ENCODE data around the gene ERBB4.
"Not testable (repeated sequence)": the region's sequence is repeated elsewhere in the genome, so short reads cannot be mapped to it uniquely, and the experiment has no call there.

The ERBB4 gene

GRCh38 chr2:212528106-212528856 is 10.3 kb downstream of the ERBB4 start:
- no peak for DNase-seq (ENCODE audit: low read depth, low spot score)

- DNase-seq (ENCODE audit: low read depth, low spot score): no peak
These were observed 12.5 kb downstream of the ERBB4 start for GRCh38 chr2:212526059-212526458.

- DNase-seq (ENCODE audit: low read depth, low spot score): no peak
These were observed 14.8 kb downstream of the ERBB4 start for GRCh38 chr2:212523756-212524155.

- no peak for DNase-seq (ENCODE audit: low read depth, low spot score)
These were observed 18.3 kb downstream of the ERBB4 start for GRCh38 chr2:212520340-212520739.

GRCh38 chr2:212517693-212518092 is 20.9 kb downstream of the ERBB4 start:
- DNase-seq (ENCODE audit: low read depth, low spot score): no peak

GRCh38 chr2:212505586-212505985 is 33.0 kb downstream of the ERBB4 start:
- DNase-seq (ENCODE audit: low read depth, low spot score): no peak

GRCh38 chr2:212495046-212495445 is 43.6 kb downstream of the ERBB4 start:
- no peak for DNase-seq (ENCODE audit: low read depth, low spot score)

- no peak for DNase-seq (ENCODE audit: low read depth, low spot score)
These were observed 44.1 kb downstream of the ERBB4 start for GRCh38 chr2:212494418-212495020.

GRCh38 chr2:212489719-212490346 is 48.8 kb downstream of the ERBB4 start:
- DNase-seq (ENCODE audit: low read depth, low spot score): no peak

- no peak for DNase-seq (ENCODE audit: low read depth, low spot score)
These were observed 50.0 kb downstream of the ERBB4 start for GRCh38 chr2:212488611-212489010.

GRCh38 chr2:212484563-212485080 is 54.0 kb downstream of the ERBB4 start:
- DNase-seq (ENCODE audit: low read depth, low spot score): no peak

- DNase-seq (ENCODE audit: low read depth, low spot score): no peak
These were observed 58.2 kb downstream of the ERBB4 start for GRCh38 chr2:212480447-212480846.

- DNase-seq (ENCODE audit: low read depth, low spot score): no peak
These were observed 61.0 kb downstream of the ERBB4 start for GRCh38 chr2:212477571-212477970.

- no peak for DNase-seq (ENCODE audit: low read depth, low spot score)
These were observed 65.4 kb downstream of the ERBB4 start for GRCh38 chr2:212473211-212473610.

- not testable (repeated sequence) for DNase-seq (ENCODE audit: low read depth, low spot score)
These were observed 71.1 kb downstream of the ERBB4 start for GRCh38 chr2:212467551-212467950.

GRCh38 chr2:212465456-212465855 is 73.1 kb downstream of the ERBB4 start:
- DNase-seq (ENCODE audit: low read depth, low spot score): no peak

- not testable (repeated sequence) for DNase-seq (ENCODE audit: low read depth, low spot score)
These were observed 76.9 kb downstream of the ERBB4 start for GRCh38 chr2:212461708-212462107.

- DNase-seq (ENCODE audit: low read depth, low spot score): no peak
These were observed 84.5 kb downstream of the ERBB4 start for GRCh38 chr2:212454149-212454548.

- no peak for DNase-seq (ENCODE audit: low read depth, low spot score)
These were observed 86.8 kb downstream of the ERBB4 start for GRCh38 chr2:212451786-212452231.

GRCh38 chr2:212448698-212449097 is 89.9 kb downstream of the ERBB4 start:
- DNase-seq (ENCODE audit: low read depth, low spot score): no peak

GRCh38 chr2:212441821-212442220 is 96.8 kb downstream of the ERBB4 start:
- DNase-seq (ENCODE audit: low read depth, low spot score): no peak

GRCh38 chr2:212441141-212441540 is 97.5 kb downstream of the ERBB4 start:
- DNase-seq (ENCODE audit: low read depth, low spot score): no peak
